Astrocyte of the spinal cord (primary cell): ENCODE results near the gene PKP4.

Experiments
- DNase-seq: peaks from one replicate; pipeline ENCODE4 v3.0.0; 2011; ENCODE audit warnings: low read depth, low spot score
- H3K4me3 ChIP-seq: 2 replicates; pipeline ENCODE4 v1.5.1; 2011; ENCODE audit warnings: low read depth, mild to moderate bottlenecking, low read length, moderate library complexity
- CTCF ChIP-seq: IDR thresholded peaks from 2 replicates; pipeline ENCODE4 v1.5.1; 2012; ENCODE audit warnings: low read depth, mild to moderate bottlenecking, low read length, inconsistent platforms
- in situ Hi-C: cut with HindIII; loops from 2 replicates; pipeline ENCODE4 v1.10.0; 2017; ENCODE audit warnings: low sequenced_read_pairs

PKP4 gene

GRCh38 chr2:158586491-158586890 is 129.7 kb downstream of the PKP4 start:
- H3K4me3 ChIP-seq: no peak overlapping the region
- no peak for TF ChIP-seq CTCF
- peak; percentile 64 for DNase-seq
- in situ Hi-C loops: no loop called here

GRCh38 chr2:158589303-158589702 is 132.6 kb downstream of the PKP4 start:
- in situ Hi-C loops: no loop called here
- TF ChIP-seq CTCF: no peak
- no peak for DNase-seq
- H3K4me3 ChIP-seq: no peak overlapping the region

GRCh38 chr2:158598862-158599517 is 142.2 kb downstream of the PKP4 start:
- TF ChIP-seq CTCF: no peak
- DNase-seq: peak; percentile 13
- in situ Hi-C loops: no loop called here
- H3K4me3 ChIP-seq: no peak overlapping the region

GRCh38 chr2:158599609-158600008 is 142.9 kb downstream of the PKP4 start:
- no peak for TF ChIP-seq CTCF
- no peak overlapping the region for H3K4me3 ChIP-seq
- DNase-seq: no peak
- in situ Hi-C loops: no loop called here

- no peak overlapping the region for H3K4me3 ChIP-seq
- peak; percentile 94 for DNase-seq
- TF ChIP-seq CTCF: no peak
- in situ Hi-C loops: no loop called here
Measured at GRCh38 chr2:158600155-158600802, 143.5 kb downstream of the PKP4 start.

- no peak overlapping the region for H3K4me3 ChIP-seq
- in situ Hi-C loops: no loop called here
- no peak for DNase-seq
- no peak for TF ChIP-seq CTCF
Measured at GRCh38 chr2:158602027-158602426, 145.3 kb downstream of the PKP4 start.
